ENCODE results near the gene SPHKAP. TPM values are rescaled to one million over a fixed set of nuclear protein-coding genes. Genes with fewer than 3 reads are reported as not detected.
A peak's percentile ranks its signal among the peaks of the same experiment; 100 is the strongest.

Gene SPHKAP
- total and polyA plus RNA-seq, 2 of the 13 experiments (the other 11 are each of a cell fraction or from before 2014, with no cell fraction given), result not detected

DNA sequence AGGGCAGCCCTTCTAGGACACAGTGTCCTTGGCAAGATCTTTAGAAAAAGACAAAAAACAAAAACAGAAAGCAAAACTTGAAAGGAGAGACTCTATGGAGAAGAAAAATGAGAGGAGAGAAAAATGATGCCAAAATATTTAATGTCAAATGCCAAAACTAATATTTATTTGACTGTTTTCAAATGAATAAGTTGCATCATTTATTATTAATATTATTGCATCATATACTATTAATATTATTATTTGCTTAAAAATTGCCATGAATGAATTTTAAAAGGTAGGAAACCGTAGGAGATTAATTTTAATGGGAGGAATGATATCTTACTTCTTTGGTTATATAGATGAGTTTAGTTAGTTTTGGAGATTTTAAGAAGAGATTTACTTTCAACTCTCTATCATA, 165.7 kb downstream of the SPHKAP start:
- WGBS (ENCODE audit: low lambda C conversion rate), result 3% methylated on average over 1 of the region's 1 CpG
- no TSS peak for BruUV-seq (replicated peaks)
- H3K4me3 ChIP-seq (replicated peaks in 1 of 3; ENCODE audit: insufficient read depth in 1 of 3, low read depth in 2 of 3, low read length in 3 of 3), result no peak overlapping the region
- TF ChIP-seq ATF7 (IDR thresholded peaks at IDR 0.05) (peak; percentile 67; the same call in 1 of the 2 replicates), ATF7 (CRISPR knock-in tag; IDR thresholded peaks at IDR 0.05) (no peak), ZNF510 (CRISPR knock-in tag; IDR thresholded peaks at IDR 0.05; ENCODE audit: low read depth) (no peak)
- no peak overlapping the region for H3K4me2 ChIP-seq (ENCODE audit: low read depth, low read length)
- ChIA-PET CTCF (ENCODE audit: low intra/inter-chr PET ratio, low total read pairs) (no interaction called here), POLR2A (no interaction called here)
- in situ Hi-C loops (cut with HindIII; ENCODE audit: extremely low pct_ligation_motif_present, low pct_unique_long_range_greater_than_20kb), result no loop called here
- H2AFZ ChIP-seq (ENCODE audit: low read length), result no peak overlapping the region
- no peak overlapping the region for H3K9ac ChIP-seq (ENCODE audit: insufficient read depth, low read depth, low read length)
- ATAC-seq (no peak), FAIRE-seq (no peak), DNase-seq (ENCODE audit: low spot score) (no peak)
- intact Hi-C loops (cut with micrococcal nuclease; ENCODE audit: unreplicated experiment), result no loop called here
- H3K79me2 ChIP-seq (ENCODE audit: insufficient read depth, low read length), result no peaks in the 10 kb centered on the region
- H3K27me3 ChIP-seq (ENCODE audit: control insufficient read depth in 1 of 2, insufficient read depth in 2 of 2, low read length in 2 of 2), result no peaks in the 10 kb centered on the region; a peak in 1 of 5 replicates
- no peaks in the 10 kb centered on the region for H4K20me1 ChIP-seq (ENCODE audit: insufficient read depth, low read length)
- H3K27ac ChIP-seq (ENCODE audit: extremely low read length, insufficient read depth, low read length), result no peak overlapping the region
- no peaks in the 10 kb centered on the region for H3K4me1 ChIP-seq (ENCODE audit: insufficient read depth, low read length)
- H3K36me3 ChIP-seq (replicated peaks in 1 of 2; ENCODE audit: control insufficient read depth in 1 of 2, insufficient read depth in 2 of 2, low read length in 2 of 2), result no peaks in the 10 kb centered on the region
- H3K9me3 ChIP-seq (ENCODE audit: low read length), result no peaks in the 10 kb centered on the region

DNA sequence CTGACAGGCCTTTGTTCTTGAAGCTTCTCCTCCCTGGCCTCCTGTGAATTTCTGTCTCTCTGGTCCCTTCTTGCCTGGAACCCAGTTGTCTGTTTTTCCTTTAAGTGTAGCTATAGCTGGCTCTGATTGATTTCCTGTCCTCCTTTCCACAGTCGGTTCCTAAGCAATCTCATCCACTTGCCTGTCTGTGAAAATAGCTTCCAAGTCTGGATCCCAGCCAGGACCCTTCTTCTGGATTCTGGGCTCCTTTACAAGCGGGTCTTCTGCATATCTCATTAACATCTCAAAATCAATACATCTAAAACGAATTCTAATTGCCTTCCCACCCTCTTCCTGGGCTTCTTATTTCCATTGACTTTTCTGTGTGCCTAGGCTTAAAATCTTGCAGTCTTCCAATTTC, 185.1 kb downstream of the SPHKAP start:
- in situ Hi-C loops (cut with HindIII; ENCODE audit: extremely low pct_ligation_motif_present, low pct_unique_long_range_greater_than_20kb), result no loop called here
- Histone ChIP-seq H4K20me1 (ENCODE audit: insufficient read depth, low read length) (no peaks in the 10 kb centered on the region), H3K9ac (ENCODE audit: insufficient read depth, low read depth, low read length) (no peak overlapping the region), H3K9me3 (ENCODE audit: low read length) (no peaks in the 10 kb centered on the region), H2AFZ (ENCODE audit: low read length) (no peak overlapping the region), H3K27ac (ENCODE audit: extremely low read length, insufficient read depth, low read length) (no peak overlapping the region), H3K4me1 (ENCODE audit: insufficient read depth, low read length) (0 out of 2 replicates have a peak, but pooled peaks cover 5% of the 10 kb centered on the region), H3K4me2 (ENCODE audit: low read depth, low read length) (no peak overlapping the region), H3K79me2 (ENCODE audit: insufficient read depth, low read length) (no peaks in the 10 kb centered on the region), H3K4me3 (replicated peaks in 1 of 3; ENCODE audit: insufficient read depth in 1 of 3, low read depth in 2 of 3, low read length in 3 of 3) (no peak overlapping the region), H3K36me3 (replicated peaks in 1 of 2; ENCODE audit: control insufficient read depth in 1 of 2, insufficient read depth in 2 of 2, low read length in 2 of 2) (no peaks in the 10 kb centered on the region), H3K27me3 (ENCODE audit: control insufficient read depth in 1 of 2, insufficient read depth in 2 of 2, low read length in 2 of 2) (no peaks in the 10 kb centered on the region)
- POLR2A ChIA-PET, result no interaction called here
- CTCF ChIA-PET (ENCODE audit: low intra/inter-chr PET ratio, low total read pairs), result no interaction called here
- intact Hi-C loops (cut with micrococcal nuclease; ENCODE audit: unreplicated experiment), result no loop called here
- ATAC-seq (no peak), DNase-seq (ENCODE audit: low spot score) (no peak), FAIRE-seq (no peak)
- no TSS peak for BruUV-seq (replicated peaks)
- 10% methylated on average over 3 of the region's 3 CpGs for WGBS (ENCODE audit: low lambda C conversion rate)
- TF ChIP-seq SAFB2 (CRISPR knock-in tag; IDR thresholded peaks at IDR 0.05; ENCODE audit: borderline replicate concordance, low read depth), result no peak
- no peak for TF ChIP-seq MAFG (CRISPR knock-in tag; IDR thresholded peaks at IDR 0.05)
- TF ChIP-seq, protein P1, sequence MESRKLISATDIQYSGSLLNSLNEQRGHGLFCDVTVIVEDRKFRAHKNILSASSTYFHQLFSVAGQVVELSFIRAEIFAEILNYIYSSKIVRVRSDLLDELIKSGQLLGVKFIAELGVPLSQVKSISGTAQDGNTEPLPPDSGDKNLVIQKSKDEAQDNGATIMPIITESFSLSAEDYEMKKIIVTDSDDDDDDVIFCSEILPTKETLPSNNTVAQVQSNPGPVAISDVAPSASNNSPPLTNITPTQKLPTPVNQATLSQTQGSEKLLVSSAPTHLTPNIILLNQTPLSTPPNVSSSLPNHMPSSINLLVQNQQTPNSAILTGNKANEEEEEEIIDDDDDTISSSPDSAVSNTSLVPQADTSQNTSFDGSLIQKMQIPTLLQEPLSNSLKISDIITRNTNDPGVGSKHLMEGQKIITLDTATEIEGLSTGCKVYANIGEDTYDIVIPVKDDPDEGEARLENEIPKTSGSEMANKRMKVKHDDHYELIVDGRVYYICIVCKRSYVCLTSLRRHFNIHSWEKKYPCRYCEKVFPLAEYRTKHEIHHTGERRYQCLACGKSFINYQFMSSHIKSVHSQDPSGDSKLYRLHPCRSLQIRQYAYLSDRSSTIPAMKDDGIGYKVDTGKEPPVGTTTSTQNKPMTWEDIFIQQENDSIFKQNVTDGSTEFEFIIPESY (CRISPR knock-in tag; IDR thresholded peaks at IDR 0.05), result no peak
- no peak for TF ChIP-seq ZNF121 (CRISPR knock-in tag; IDR thresholded peaks at IDR 0.05)
- TF ChIP-seq ZNF451 (CRISPR knock-in tag; IDR thresholded peaks at IDR 0.05), result no peak
- TF ChIP-seq MXD4 (CRISPR knock-in tag; IDR thresholded peaks at IDR 0.05), result no peak
- no peak for TF ChIP-seq HNF4A (CRISPR knock-in tag; IDR thresholded peaks at IDR 0.05)
- no peak for TF ChIP-seq ZNF629 (CRISPR knock-in tag; conservative IDR thresholded peaks at IDR 0.05)
- TF ChIP-seq, protein P2, sequence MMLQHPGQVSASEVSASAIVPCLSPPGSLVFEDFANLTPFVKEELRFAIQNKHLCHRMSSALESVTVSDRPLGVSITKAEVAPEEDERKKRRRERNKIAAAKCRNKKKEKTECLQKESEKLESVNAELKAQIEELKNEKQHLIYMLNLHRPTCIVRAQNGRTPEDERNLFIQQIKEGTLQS (CRISPR knock-in tag; IDR thresholded peaks at IDR 0.05), result no peak
- TF ChIP-seq, protein P3, sequence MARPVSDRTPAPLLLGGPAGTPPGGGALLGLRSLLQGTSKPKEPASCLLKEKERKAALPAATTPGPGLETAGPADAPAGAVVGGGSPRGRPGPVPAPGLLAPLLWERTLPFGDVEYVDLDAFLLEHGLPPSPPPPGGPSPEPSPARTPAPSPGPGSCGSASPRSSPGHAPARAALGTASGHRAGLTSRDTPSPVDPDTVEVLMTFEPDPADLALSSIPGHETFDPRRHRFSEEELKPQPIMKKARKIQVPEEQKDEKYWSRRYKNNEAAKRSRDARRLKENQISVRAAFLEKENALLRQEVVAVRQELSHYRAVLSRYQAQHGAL (CRISPR knock-in tag; IDR thresholded peaks at IDR 0.05; ENCODE audit: not compliant biosample characterization), result no peak
- TF ChIP-seq ZBTB7A (CRISPR knock-in tag; IDR thresholded peaks at IDR 0.05), result no peak
- TF ChIP-seq, protein P4, sequence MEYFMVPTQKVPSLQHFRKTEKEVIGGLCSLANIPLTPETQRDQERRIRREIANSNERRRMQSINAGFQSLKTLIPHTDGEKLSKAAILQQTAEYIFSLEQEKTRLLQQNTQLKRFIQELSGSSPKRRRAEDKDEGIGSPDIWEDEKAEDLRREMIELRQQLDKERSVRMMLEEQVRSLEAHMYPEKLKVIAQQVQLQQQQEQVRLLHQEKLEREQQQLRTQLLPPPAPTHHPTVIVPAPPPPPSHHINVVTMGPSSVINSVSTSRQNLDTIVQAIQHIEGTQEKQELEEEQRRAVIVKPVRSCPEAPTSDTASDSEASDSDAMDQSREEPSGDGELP (IDR thresholded peaks at IDR 0.05; ENCODE audit: borderline replicate concordance, low read depth), result no peak
- no peak for TF ChIP-seq HNF4G (IDR thresholded peaks at IDR 0.05; ENCODE audit: borderline replicate concordance, low read depth, low read length)
- no peak for TF ChIP-seq HNF4G (CRISPR knock-in tag; IDR thresholded peaks at IDR 0.05; ENCODE audit: borderline replicate concordance, low read depth)
